Activated CD8-positive, alpha-beta memory T cell treated with anti-CD3 and anti-CD28 coated beads, Interleukin-2, amount 50 U/mL, for 4 hours (primary cell): ENCODE data around the gene FAM170B.

ENCODE experiments used
- DNase-seq: peaks from one replicate; pipeline ENCODE4 v3.0.0-alpha.2; 2020

The FAM170B gene

DNA sequence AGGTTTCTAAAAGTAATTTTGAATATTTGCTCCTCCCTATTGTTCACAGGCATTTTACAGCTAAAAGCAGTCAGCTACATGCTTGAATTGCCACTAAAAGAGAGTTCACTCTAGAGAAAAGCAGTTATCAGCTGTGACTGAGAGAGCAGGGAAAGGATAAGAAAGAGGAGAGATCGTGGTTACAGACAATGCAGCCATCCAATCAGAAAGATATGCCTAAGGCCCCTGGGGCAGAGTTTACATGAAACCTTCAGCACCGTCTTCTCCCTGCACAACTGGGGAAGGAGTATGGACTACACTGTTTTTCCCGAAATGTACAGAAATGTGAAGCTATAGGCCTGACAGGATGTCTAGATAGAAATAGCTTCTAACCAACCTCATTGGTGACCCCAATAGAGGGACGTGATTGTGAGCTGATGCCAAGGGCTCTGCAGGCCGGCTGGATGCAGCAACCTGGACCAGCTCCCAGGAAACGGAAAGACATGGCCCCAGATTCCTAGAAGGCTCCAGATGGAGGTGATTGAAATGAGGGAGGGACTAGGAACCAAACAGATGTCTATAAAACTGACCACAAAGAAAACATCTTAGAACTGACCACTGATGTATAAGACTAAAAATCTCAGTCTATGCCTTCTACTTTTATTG is 15.3 kb downstream of the FAM170B start:
- no peak for DNase-seq

DNA sequence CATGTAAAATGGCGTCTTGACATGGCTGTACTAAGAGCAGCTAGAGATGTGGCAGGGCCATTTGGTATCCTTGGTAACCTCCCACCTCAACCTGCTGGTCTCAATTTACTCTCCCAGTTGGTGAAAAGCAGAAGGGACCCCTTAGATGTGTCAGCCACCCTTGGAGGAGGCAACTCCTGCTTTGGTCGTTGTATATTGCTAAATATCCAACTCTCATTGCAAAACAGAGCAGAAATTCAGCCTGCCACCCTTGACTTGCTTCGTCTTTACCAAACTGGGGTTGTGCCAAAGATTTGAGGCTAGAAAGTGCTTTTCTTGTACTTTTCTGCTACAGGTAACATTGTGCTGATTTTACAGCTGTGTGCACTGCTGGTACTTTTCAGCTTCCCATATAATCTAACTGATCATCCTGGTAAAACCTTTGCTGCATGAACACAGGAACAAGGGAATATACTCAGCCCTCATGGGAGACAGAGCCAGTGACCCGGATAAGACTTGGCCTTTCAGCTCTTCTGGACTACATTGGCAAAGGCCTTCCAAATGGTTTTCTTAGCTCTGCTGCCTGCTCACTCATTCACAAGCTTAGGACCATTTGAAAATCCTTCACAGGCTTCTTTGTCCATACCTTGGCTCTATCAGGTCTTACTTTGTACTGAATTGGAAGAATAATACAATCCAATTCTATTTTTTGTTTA is 16.3 kb downstream of the FAM170B start:
- no peak for DNase-seq

DNA sequence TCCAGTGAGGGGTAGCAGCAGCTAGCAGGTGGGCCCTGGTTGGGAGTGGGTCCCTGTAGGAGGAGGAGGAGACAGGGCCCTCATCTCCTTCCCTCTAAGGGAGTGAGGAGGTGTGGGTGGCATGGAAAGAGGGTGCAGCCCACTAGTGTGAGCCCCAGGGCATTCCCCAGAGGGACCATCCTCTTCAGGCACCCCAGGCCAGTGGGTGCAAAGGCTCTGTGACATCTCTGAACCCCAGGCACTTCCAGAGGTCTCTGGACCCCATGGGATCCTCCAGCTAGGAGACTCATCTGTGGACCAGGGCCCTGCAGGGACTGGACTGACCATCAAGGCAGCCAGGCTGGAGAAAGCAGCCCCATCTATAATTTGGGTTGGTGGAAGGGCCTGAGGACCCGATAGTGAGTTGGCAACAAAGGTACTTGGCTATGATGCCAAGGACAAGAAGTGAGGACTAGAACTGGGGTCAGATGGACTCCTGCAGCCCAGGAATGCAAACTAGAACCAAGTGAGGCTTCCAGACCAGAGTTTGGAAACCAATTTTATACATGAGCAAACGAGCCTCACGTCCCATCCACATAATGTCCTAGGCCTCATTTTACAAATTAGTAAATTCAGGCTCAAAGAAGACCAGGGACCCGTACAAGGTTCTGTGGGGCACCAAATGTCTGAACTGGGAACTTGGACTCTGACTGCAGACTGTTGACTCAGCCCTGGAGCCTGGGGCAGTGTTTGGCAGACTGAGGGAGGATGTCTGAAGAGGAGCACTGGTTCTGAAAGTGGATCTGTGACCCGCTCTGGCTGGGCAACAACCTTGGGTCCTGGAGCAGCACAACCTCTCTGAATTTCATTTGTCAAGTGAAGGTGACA is 17.1 kb downstream of the FAM170B start:
- DNase-seq = no peak

DNA sequence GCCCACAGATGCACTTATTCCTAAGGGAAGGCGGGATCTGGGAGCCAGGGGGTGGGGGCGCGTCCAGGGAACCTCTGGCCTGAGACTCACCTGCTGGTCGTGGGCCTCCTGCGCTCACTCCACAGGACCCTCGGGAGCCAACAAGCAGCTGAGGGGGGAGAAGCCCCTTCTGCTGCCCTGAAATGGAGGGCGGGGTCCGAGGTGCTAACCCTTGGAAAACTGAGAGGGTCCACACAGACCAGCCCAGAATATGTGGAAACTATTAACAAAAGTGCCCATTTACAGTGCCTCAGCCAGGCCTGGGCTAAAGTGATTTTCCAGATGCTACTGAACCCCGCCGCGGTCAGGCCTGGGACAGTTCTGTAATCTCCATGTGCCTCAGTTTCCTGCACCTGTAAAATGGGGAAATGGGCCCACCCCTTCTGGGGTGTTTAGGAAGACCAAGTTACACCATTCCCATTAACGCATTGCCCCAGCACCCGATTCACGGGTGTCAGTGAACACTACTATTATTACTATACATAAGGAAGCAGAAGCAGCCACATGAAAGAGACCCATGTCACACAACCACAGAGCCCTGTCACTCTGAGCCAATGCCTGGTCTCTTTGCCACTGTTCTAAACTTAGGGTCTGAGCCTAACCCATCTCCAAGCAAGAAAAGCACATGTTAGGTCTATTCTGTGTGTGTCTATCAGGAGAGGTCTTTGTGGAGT is 17.9 kb downstream of the FAM170B start:
- DNase-seq = no peak

DNA sequence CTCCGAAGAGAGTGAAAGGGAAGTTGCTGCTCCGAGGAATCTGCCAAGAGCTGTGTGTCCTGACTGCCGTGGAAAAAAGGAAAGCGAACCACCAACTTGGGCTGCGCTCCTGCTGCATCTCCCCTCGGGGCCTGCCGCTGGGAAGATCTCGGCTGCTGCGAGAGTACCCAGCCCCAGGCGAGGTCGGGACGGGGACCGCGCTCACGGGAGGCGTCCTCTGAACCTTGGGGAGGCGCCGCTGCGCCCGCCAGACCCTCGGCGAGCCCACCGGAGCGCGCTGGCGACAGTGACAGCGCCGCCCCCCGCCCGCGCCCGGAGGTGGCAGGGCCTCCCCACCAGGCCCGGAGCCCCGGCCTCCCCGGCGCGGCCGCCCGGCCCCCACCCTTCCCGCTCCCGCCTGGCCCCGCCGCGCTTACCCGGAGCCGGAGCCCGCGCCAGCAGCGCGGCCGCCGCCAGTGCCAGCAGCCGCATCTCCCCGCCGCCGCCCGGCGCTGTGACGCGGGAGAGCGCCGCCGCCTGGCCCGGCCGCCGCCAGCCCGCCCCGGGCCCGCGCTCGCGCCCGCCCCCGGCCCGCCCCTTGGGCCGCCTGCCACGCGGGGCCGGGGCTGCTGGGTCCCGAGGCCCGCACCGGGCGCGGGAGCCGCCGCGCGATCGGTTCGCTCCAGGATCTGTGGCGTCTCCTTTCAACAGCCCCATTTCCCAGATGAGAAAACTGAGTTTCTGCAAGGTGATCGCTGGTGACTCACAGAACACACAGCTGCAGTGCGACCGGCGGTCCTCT is 18.6 kb downstream of the FAM170B start, which contains the start of gene VSTM4:
Gene VSTM4 (minus strand): TSS at position 508 of the 781 bp plus-strand sequence. CDS start 37 bp downstream, at position 471.
- DNase-seq = no peak

DNA sequence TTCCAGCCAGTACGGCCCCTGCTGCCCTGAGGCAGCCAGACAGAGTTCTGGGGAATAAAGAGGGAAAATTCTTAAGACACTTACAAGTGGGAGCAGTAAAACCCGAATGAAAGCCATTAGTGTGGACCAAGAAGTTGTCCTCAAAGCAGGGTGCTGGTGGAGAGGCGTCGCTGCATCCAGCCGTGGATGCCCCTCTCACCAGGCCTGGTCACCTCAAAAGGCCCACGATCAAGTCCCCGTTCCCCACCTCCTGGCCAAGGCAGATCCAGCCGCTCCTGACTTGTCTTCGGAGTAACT is 19.2 kb downstream of the FAM170B start:
- no peak for DNase-seq

DNA sequence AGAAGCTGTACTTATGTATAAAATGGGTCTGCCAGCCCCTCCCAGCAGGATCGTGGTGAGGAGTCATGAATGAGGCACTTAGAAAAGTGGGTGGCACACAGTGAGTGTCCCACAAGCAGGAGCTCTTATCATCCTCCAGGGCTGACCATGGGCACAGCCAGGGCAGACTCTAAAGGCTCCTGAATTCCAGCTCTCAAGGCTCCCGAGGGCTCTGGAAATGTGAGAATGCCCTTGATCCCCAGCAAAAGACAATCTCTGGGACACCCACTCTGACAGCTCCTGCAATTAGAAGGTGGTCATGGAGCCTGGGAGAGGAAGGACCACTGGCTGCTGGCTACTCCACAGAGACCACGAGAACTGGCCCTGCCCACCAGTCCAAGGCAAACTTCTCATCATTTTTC is 20.1 kb downstream of the FAM170B start:
- DNase-seq = no peak

DNA sequence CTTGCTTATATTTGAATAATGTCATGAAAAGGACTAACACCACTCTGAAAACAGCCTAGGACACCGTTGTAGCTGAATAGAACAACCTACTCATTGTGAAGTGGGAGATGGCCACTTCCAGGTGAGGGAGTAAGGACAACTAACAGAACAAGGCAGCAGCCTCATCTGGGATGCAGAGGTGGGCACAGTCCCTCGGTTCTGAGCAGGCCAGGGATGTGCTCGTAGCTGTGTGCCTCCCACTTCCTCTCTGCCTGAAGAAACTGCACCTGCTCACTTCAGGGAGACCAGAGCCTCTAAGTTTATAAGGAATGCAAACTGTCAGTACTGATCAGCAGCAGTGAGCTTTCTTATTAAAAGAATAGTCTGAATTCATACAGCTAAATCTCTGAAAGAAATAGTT is 21.0 kb downstream of the FAM170B start:
- no peak for DNase-seq

DNA sequence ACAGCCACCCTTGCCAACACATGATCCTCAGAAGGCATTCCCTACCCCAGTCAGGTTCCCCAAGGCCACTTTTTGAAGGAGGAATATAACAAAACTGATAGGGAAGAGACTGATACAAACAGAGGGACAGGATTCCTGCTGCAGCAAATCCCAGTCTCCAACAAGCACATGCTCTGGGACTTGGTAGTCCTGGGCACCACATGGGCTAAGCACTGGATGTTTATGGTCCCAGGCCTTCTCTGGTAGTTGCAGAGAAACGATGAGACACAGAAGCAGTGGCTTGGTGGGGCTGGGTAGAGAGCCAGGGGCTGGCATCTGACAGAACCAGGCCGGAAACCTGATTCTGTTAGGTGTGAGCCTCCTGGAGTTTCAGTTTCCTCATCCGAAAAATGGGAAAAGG is 21.7 kb downstream of the FAM170B start:
- DNase-seq = no peak

DNA sequence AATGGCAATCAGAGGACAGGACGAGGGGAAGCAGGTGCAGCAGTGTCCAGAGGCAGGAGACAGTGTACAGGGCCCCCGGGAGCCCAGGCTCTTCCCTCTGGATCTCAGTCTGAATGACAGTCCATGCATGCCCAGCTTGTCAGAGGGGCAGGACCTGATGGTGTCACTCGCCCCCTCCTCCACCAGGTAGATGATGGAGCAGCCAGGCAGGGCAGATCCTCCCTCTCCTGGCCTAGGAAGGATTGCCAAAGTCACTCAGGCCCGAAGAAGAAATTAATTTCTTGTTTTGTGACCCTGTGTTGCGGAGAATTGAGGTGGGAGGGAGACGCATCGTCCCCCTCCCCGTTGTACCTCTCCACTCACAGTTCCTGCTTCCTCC is 22.5 kb downstream of the FAM170B start:
- DNase-seq = no peak

DNA sequence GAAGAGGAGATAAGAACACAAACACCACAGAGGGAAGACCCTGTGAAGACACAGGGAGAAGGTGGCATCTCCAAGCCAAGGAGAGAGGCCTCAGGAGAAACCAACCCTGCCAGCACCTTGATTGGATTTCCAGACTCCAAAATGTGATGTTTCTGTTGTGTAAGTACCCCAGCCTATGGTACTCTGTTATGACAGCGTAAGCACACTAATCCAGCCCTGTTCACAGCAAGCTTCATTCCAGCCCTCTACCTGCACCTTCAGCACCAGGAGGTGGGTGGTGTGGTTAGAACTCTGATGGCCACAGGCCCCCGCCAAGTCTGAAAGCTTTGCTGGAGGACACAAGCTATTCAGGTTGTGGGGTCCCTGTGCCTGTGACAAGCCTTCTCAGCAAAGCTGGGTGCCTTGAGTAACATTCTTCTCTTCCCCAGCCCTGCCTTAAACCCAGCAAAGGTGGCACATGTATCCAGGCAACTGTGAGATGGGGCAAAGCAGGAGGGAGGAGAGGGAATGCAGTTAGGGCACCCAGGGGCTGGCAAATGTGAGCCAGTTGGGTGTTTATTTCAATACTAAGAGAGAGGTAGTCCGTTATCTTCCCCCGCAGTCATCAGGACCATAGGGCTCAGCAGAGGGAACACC is 23.0 kb downstream of the FAM170B start:
- no peak for DNase-seq

DNA sequence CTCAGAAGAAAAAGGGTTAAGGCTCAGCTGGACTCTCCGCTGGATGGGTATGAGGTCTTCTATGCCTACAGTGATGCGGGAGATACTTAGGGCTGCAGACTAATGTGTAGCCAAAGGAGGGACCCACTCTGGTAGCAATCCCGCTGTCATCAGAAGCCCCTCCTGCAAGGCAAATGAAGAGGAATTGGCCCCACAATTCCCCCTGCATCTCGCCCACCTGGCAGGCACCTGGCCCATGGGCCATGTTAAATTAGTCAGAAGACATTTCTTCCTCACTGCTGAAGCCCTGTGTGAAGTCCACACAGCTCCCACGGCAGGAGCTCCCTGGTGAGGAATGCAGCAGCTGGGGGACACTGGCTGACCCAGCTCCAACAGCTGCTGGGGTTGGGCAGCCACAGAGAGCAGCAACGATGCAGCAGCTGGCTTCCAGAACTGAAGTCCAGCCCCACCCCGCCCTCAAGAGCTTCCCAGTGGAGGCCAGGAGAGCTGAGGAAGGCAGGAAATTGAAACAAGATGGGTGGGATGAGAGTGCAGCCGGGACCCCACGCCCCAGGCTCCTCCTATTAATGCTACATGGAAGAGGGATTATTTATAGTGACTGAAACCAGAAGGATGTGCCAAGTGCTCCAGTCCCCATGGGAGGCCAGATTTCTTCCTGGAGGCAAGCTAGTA is 24.0 kb downstream of the FAM170B start:
- DNase-seq = no peak

DNA sequence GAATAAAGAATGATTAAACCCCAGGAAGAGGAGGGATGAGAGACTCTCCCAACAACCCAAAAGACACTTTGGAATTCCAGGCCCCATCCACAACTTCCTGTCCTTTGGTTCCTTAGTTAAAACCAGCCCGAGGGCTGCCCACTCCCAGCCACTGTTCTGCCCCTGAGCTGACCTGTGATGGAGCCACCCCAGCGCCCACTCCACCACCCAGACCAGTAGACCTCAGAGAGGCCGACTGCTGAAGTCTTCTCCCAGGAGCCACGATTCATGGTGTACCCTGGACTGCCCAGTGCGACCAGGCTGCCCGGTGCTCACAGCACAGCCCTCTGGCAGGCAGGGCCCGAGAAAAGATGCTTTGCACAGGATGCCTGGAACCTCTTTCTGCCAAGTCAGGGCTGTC is 25.2 kb downstream of the FAM170B start:
- DNase-seq = no peak

DNA sequence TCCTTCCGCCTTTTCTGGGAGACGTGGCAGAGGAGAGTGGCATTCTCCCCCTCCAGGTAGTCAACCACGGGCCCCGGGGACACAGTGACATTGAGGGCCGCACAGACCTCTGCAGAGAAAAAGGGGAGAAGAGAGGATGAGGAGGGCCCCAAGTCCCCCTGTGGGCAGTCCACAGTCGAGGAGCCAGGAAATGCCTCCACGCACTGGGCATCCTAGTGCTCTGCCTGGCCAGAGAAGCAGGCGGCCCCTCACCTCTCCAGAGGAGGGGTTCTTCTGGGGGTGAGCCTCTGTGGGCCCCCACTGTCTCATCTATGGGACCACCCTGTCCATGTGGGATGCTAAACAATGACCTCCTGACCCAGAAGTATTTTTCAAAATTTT is 25.9 kb downstream of the FAM170B start:
- DNase-seq = no peak

DNA sequence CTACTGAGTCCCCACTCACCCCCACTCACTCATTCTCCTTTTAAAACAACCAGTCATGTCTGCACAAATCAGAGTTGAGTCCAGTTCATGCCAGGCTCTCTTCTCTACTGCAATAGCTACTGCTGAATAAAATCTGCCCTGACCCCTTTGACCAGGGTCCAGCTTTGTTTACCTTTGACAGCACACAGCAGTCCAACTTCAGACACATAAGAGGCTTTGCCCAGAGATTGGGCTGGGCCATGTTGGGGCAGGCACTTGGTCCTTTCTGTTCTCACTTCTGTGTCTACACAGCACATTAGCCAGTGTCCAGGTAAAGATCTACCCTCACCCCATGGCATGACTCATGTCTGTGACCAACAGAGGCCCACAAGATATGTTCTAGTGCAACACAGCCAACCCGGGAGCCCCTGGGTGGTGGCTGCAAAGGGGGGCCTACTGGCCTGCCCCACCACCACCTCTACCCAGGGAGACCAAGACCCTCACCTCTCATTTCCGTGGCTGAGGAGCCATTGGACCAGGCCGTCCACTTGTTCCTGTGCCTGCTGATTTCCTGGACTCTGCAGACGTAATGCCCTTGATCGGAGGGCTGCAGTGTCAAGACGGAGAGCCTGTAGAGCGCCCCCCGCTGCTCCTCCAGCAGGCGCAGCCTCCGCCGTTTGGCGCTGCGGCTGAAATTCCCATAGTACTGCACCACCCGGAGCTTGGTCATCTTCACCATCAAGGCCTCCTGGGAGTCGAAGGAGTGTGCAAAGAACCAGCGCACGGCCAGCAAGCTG is 26.5 kb downstream of the FAM170B start:
- no peak for DNase-seq

DNA sequence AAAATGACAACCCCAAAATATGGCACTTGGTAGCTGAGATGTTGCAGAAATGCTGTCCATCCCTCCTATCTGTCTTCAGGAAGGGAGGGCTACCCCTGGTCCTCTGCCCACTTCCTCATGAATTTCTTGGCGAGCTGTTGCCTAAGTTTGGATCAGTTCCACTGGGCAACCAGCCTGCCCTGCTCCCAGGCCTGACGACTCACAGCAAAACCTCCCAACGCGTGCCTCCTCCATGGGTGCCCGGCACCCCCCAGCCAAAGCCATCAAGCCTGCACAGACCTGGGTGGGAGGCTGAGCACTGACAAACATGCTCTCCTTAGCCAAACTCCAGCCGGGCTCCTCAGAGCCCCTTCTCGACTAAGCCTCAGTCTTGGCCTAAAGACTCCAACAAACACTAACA is 27.4 kb downstream of the FAM170B start:
- DNase-seq = no peak

DNA sequence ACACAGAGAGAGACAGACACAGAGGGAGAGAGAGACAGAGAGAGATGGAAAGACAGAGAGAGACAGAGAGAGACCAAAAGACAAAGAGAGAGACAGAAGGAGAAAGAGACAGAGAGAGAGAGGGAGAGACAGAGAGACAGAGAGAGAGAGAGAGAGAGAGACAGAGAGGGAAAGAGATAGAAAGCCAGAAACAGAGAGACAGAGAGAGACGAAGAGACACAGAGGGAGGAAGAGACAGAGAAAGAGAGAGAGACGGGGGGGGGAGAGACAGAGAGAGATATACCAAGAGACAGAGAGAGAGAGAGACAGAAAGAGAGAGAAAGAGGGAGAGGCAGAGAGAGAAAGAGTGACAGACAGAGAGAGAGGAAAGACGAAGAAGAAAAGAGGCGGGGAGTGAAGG is 28.7 kb downstream of the FAM170B start:
- no peak for DNase-seq

DNA sequence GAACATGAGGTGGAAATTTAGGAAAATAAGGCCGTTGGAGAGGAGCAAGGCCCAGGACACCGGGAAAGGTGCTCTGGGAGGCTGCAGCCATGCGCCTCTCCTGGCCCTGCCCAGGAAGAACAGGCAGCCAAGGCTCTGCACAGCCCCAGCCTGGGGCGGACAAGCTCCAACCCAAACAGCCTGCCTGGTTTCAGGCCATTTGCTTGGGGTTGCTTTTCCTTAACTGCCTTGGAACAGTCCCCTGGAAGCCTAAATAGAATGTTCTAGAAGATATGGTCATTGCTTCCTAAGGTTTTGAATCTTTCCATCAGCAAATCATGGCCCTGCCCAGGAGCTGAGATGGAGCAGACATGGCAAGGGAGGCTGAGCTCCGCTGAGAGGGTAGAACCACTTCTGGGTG is 29.5 kb downstream of the FAM170B start:
- no peak for DNase-seq

DNA sequence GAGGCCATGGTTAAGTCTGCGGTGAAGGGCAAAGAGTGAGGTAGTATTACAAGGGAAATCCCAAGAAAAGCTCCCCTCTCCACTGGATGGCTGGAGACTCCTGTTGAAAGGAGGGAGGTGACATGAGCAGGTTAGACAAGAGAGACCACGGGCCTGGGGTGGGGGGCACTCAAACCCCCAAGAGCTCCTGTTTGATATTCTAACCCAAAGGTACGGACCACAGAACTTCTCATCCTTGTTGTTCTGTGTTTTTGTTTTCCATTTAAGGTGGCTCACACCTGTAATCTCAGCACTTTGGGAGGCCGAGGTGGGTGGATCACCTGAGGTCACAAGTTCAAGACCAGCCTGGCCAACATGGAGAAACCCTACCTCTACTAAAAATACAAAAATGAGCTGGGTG is 30.1 kb downstream of the FAM170B start:
- no peak for DNase-seq

DNA sequence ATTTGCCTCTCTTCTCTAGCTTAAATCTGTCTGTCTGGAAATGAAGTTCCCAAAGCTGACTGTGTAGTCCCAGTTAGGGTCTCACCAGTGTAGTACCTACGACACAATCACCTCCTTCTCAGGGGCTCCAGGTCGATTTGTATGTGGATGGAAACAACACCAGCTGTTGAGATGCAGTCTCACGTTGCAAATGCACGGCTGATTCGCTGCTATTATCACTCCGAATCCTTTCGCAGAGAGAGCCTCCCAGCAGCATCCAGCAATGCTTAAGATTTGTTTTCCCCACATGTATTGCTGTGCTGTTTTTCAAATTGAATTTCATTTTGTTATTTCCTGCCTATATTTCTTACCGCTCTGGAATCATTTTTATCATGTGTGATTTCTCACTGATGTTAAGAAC is 34.8 kb downstream of the FAM170B start:
- no peak for DNase-seq
